ENCODE results near the gene TM7SF3.
A peak's percentile ranks its signal among the peaks of the same experiment; 100 is the strongest.

TM7SF3 gene

GRCh38 chr12:26953447-26953846 is 60.7 kb downstream of the TM7SF3 start:
- no peak for DNase-seq (ENCODE audit: low spot score)
- TF ChIP-seq, protein P1, sequence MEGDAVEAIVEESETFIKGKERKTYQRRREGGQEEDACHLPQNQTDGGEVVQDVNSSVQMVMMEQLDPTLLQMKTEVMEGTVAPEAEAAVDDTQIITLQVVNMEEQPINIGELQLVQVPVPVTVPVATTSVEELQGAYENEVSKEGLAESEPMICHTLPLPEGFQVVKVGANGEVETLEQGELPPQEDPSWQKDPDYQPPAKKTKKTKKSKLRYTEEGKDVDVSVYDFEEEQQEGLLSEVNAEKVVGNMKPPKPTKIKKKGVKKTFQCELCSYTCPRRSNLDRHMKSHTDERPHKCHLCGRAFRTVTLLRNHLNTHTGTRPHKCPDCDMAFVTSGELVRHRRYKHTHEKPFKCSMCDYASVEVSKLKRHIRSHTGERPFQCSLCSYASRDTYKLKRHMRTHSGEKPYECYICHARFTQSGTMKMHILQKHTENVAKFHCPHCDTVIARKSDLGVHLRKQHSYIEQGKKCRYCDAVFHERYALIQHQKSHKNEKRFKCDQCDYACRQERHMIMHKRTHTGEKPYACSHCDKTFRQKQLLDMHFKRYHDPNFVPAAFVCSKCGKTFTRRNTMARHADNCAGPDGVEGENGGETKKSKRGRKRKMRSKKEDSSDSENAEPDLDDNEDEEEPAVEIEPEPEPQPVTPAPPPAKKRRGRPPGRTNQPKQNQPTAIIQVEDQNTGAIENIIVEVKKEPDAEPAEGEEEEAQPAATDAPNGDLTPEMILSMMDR (IDR thresholded peaks at IDR 0.05; ENCODE audit: extremely low read depth, insufficient read depth, missing control alignments): no peak
- in situ Hi-C loops (cut with MboI; ENCODE audit: low pct_unique_long_range_greater_than_20kb, low sequenced_read_pairs, unreplicated experiment): no loop called here

DNA sequence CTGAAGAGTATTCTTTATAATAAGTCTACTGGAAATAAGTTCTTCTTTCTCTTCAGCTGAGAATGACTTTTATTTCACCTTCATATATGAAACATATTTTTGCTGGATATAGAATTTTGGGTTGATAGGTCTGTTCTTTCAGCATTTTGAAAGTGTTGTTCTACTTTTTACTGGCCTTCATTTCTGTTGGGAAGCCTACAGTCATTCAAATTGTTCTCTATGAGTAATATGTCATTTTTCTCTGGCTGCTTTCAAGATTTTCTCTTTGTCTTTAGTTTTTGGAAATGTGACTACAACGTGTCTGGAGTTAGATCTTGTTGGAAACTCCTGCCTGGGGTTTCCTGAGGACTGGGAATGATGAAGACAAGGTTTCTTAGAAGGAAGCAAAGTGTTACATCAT is 65.9 kb downstream of the TM7SF3 start:
- no peak for DNase-seq (ENCODE audit: low spot score)
- TF ChIP-seq, protein P1 (IDR thresholded peaks at IDR 0.05; ENCODE audit: extremely low read depth, insufficient read depth, missing control alignments): no peak
- in situ Hi-C loops (cut with MboI; ENCODE audit: low pct_unique_long_range_greater_than_20kb, low sequenced_read_pairs, unreplicated experiment): no loop called here

DNA sequence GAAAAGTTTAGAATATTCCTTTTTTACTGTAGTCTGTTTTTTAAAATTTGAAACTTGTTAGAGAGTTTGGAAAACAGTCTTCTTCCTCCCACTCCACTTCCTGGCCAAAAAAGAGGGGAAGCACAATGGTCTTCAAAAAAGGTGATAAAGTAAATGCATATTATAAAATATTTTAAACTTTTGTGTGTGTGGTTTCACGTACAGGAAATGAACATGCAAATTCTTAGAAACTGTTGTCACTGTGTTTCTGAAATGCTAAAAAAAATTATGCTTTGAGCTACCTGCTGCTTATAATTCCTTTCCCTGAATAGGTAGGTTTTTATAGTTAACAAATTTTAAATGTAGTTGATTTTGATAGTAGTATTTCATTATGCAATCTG is 73.0 kb downstream of the TM7SF3 start:
- DNase-seq (ENCODE audit: low spot score): no peak
- TF ChIP-seq, protein P1 (IDR thresholded peaks at IDR 0.05; ENCODE audit: extremely low read depth, insufficient read depth, missing control alignments): no peak
- in situ Hi-C loops (cut with MboI; ENCODE audit: low pct_unique_long_range_greater_than_20kb, low sequenced_read_pairs, unreplicated experiment): no loop called here

DNA sequence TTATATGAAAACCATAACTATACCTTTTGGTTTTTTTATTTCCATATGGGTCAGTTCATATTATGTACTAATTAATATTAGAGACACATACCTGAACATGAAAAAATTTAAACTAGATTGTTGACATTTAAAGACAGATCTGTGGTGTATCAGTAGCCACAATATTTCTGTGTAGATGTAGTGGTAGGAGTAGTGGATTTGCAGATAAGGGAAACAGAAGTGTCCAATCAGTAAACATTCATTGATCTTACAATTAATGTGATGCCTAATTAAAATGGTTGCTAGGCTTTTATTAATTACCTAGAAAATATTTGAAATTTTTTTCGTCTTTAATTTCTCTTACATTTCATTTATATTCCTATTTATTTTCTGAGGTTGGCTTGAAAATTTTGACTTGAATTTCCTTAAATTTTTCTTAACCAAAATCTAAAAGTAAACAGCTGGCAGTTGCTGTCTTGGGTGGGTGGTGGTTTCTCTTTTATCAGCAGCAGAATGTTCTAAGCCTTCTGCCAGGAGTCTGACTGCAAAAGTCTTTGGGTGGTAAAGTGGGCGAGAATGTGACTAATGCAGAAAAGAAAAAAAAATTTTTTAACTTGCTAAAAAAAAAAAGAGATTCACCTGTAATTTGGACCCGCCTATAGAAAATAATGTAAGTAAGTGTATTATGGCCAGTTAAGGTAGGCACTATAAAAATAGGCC is 73.5 kb downstream of the TM7SF3 start:
- TF ChIP-seq, protein P1 (IDR thresholded peaks at IDR 0.05; ENCODE audit: extremely low read depth, insufficient read depth, missing control alignments): no peak
- in situ Hi-C loops (cut with MboI; ENCODE audit: low pct_unique_long_range_greater_than_20kb, low sequenced_read_pairs, unreplicated experiment): no loop called here
- no peak for DNase-seq (ENCODE audit: low spot score)

- no peak for DNase-seq (ENCODE audit: low spot score)
- TF ChIP-seq, protein P1 (IDR thresholded peaks at IDR 0.05; ENCODE audit: extremely low read depth, insufficient read depth, missing control alignments): no peak
- in situ Hi-C loops (cut with MboI; ENCODE audit: low pct_unique_long_range_greater_than_20kb, low sequenced_read_pairs, unreplicated experiment): no loop called here
These were observed 74.2 kb downstream of the TM7SF3 start for GRCh38 chr12:26939953-26940352.

GRCh38 chr12:26939192-26939832 is 74.9 kb downstream of the TM7SF3 start:
- in situ Hi-C loops (cut with MboI; ENCODE audit: low pct_unique_long_range_greater_than_20kb, low sequenced_read_pairs, unreplicated experiment): no loop called here
- TF ChIP-seq, protein P1 (IDR thresholded peaks at IDR 0.05; ENCODE audit: extremely low read depth, insufficient read depth, missing control alignments): no peak
- peak; percentile 19 for DNase-seq (ENCODE audit: low spot score)
